Stimulated activated CD8-positive, alpha-beta memory T cell treated with anti-CD3 and anti-CD28 coated beads, Interleukin-7, amount 100 ng/mL, for 4 hours (primary cell): Measurements from ENCODE around the gene TPPP3.
"Not testable (repeated sequence)": the region's sequence is repeated elsewhere in the genome, so short reads cannot be mapped to it uniquely, and the experiment has no call there.

Source experiments
- DNase-seq, 2 donors: peaks; one replicate each; pipeline ENCODE4 v3.0.0-alpha.2; 2020; ENCODE audit warnings: low read depth in 2 of 2

Gene TPPP3

DNA sequence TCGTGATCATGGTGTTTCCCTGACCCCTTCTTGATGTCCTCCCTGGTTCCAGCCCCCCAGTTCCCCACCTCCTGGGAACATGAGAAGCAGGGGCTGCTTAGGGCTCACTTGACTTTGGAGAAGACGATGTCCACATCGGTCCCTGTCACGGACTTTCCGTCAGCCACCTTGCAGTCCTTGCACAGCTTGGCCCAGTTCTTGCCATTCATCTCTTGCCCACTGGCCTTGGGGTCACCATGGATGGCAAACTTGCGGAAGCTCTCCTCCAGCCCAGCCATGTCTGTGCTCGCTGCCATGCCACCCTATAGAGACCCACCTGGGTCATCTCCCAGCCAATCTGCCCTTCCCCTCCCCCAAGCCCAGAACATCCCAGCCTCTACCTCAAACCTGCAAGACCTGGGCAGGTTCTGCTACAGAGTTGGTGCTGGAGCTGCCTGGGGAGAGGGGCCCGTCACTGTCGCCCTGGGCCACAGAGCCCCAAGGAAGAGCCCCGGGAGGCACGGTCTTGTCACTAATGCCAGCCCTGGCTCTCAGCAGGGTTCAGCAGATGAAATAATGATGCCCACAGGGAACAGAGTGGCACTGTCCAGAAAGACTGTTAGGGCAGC, 2.4 kb downstream of the TPPP3 start:
- no peak for DNase-seq

DNA sequence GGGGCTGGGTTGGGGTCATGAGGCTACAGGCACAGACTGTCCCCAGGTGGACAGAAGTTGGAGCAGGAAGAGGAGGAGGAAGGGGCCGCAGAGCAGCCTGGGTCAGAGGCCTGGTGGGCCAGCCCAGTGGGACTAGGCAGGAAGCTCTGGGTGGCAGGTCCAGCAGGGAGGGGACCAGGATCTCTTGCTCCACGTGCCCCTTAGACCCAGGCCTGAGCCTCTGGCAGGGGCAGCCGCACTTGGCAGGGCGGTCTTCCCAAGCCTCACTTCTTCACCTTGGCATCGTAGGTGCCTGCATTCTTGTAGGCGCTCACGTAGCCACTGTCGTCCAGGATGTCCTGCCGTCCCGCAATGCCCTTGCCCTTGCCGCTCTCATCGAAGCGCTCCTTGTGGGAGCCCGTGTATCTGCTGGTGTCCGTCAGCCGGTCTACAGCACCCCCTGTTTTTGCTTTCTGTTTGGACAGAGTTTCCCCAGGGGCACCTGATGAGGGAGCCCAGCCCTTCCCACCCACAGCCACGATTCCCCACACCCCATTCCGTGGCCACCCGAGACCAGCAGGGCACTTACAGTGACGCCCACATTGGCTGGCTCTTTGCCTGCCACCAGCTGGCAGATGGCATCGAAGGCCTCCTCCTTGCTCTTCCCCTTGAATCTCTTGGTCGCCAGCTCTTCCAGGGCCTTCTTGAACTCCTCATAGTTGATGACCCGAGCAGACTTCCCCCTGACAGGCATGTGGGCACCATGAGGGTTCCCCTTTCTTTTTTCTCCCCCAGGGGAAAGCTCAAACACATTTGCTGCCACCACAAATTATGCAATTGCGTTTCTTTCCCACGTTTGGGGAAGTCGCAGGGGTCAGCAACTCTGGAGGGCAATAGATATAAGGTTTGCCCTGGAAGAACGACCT, 3.1 kb downstream of the TPPP3 start:
- no peak for DNase-seq

DNA sequence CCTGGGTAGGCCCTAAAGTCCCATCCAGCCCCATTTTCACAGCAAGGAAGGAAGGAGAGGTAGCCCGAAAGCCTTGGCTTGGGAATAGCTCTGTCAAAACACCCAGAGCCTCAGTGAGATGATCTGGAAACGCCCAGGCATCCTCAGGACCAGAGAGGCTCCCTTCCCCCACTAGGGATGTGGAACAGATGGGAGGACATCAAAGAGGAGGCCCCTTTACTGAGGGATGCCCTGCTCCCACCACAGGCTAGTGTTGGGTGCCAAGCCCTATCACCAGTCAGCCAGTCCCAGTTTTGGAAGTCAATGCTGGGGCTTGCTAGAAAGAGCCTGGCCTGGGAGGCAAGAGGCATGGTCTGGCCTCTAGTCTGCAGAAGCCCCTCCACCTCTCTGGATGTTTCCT, 4.7 kb downstream of the TPPP3 start:
- DNase-seq: no peak

- DNase-seq: no peak
These were observed 5.1 kb downstream of the TPPP3 start for GRCh38 chr16:67388191-67388590.

- no peak for DNase-seq
These were observed 5.7 kb downstream of the TPPP3 start for GRCh38 chr16:67387479-67388079.

- no peak for DNase-seq
These were observed 6.3 kb downstream of the TPPP3 start for GRCh38 chr16:67386861-67387455.

DNA sequence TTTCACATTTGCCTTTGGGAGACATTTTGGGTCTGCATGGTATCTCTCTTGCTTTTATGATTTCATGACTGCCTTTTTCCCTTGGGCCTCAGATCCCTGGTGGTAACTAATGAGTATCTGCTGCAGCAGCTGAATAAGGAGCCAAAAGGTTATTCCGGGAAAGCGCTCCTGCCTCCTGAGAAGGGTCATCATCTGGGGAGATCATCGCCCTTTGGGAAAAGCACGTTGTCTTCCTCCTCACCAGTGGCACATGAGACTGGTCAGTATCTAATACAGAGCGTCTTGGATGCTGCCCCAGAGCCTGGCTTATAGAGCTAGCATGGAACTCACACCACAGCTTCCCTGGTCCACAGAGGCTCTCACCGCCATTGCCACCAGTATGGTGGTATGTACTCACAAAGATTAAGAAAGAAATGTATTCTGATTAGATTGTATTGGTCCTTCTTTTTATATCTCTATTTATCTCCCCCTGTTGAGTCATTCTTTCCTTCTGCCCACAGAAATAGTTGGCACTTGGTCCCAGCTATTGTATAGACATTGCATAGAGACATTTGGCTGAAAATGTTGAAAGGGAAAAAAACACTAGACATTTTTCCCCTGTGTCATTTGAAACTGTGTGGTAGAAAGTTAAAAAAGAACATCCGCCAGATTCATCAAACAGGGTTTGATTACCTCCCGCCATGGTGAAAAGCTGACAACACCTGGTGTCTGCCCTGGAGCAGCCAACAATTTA, 8.4 kb downstream of the TPPP3 start:
- DNase-seq: no peak

DNA sequence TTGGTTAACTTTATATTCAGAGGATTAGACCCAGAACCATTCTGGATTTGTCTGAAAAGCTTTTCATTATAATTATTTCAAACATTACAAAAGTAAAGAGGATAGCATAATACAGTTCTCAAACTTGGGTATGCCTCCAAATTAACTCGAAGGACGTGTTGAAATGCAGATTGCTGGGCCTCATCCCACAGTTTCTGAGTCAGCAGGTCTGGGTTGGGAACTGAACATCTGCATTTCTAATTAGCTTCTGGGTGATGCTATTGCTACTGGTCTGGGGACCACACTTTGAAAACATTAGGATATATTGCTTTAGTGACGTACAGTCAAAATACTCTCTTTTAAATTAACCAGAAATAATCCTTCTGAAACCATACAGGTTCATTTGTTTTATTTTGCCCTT, 10.0 kb downstream of the TPPP3 start:
- DNase-seq: no peak

DNA sequence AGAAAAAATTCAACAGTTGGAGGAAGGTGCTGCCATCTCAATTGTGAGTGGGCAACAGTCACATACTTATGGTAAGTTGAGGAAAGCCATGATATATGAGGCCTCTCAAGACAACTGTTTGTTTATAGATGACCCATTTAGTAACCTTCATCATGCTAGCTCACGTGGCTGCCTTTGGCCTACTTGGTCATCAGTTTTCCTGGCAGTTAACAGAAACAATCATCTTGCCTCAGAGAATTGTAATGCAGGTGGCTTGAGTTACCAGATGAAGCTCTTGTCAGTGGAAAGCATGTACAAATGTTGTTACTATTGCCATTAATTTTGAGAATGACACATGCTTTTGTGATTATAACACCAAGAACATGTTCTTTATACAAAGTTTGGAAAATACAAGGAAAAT, 14.7 kb downstream of the TPPP3 start:
- no peak for DNase-seq

DNA sequence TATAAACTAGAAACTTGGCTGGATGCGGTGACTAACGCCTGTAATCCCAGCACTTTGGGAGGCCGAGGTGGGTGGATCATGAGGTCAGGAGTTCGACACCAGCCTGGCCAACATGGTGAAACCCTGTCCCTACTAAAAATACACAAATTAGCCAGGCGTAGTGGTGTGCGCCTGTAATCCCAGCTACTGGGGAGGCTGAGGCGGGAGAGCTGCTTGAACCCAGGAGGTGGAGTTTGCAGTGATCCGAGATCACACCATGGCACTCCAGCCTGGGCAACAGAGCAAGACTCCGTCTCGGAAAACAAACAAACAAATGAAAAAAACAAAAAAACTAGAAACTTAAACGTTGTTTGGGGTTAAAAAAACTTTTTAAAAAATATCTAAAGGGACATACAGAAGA, 17.3 kb downstream of the TPPP3 start:
- DNase-seq: not testable (repeated sequence)

GRCh38 chr16:67372664-67373063, 20.6 kb downstream of the TPPP3 start:
- no peak for DNase-seq

DNA sequence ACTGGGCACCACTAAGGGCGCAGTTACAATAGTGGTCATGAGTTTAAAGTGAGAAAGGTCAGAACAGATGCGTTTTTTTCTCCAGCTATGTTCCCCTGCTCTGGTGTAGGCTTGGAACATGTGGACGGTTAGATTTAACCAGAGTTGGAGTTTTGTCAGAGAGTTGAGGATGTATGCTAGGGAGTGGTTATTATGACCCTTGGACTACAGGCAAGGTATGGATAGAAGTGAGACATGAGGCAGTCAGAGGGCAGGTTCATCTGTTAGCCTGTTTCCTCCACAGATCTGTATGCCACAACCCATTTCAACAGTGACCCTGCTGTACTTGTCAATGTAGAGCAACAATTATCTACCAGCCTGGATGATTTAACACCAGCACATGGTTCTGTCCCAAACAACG, 22.6 kb downstream of the TPPP3 start:
- DNase-seq: no peak

GRCh38 chr16:67364600-67365235, 28.6 kb downstream of the TPPP3 start:
- DNase-seq: no peak

GRCh38 chr16:67361038-67361437, 32.3 kb downstream of the TPPP3 start:
- DNase-seq: no peak

DNA sequence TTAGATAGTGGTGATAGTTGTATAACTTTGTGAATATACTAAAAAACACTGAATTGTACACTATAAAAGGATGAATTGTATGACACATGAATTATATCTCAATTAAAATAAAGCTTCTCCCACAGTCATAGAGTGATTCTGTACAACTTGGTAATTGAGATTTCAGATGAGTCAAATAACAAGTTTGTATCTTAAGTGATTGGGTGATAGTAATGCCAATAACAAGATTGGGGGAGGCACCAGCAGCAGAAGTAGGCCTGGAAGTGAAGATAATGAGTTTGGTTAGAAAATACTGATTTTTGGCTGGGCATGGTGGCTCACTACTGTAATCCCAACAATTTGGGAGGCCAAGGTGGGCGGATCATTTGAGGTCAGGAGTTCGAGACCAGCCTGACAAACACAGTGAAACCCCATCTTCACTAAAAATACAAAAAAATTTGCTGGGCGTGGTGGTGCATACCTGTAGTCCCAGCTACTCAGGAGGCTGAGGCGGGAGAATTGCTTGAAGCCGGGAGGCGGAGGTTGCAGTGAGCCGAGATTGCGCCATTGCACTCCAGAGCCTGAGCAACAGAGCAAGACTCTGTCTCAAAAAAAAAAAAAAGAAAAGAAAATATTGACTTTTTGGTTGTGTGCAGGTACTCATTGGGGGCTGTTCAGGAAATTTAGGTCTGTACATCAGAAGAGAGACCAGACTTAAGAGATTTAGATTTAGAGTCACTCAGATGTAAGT, 33.6 kb downstream of the TPPP3 start:
- DNase-seq: not testable (repeated sequence)

GRCh38 chr16:67357561-67357960, 35.7 kb downstream of the TPPP3 start:
- DNase-seq: no peak

DNA sequence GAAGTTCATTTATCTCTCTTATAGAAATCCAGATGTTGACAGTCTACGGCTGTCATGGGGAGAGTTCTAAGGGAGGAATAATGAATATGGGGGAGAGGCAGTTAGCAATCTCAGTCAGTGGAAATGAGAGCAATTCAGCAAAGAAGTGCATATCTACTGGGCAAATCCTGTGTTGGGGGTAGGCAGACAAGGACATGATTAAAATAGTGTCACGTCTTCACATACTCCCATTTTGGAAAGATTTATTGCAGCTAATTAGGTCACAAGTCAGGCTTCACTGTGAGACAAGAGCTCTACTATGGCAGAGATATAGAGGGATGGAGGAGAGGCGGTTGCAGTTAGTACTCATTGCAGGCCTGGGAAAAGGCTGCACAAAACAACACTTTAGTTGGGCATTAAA, 36.9 kb downstream of the TPPP3 start:
- DNase-seq: no peak

DNA sequence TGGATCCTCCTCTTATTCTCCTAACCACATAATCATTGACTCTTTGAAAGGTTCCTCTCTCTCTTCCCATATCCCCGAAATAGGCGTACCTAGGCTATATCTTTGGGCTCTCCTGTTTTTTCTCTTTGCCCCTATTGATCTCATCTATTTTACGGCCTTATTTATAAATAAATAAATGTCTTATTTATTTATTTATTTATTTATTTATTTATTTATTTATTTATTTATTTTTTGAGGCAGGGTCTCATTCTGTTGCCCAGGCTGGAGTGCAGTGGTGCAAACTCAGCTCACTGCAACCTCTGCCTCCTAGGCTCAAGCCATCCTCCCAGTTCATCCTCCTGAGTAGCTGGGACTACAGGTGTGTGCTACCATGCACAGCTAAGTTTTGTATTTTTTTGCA, 40.8 kb downstream of the TPPP3 start:
- not testable (repeated sequence) for DNase-seq

GRCh38 chr16:67350324-67350723, 43.0 kb downstream of the TPPP3 start:
- no peak for DNase-seq

GRCh38 chr16:67349172-67349571, 44.1 kb downstream of the TPPP3 start:
- no peak for DNase-seq

DNA sequence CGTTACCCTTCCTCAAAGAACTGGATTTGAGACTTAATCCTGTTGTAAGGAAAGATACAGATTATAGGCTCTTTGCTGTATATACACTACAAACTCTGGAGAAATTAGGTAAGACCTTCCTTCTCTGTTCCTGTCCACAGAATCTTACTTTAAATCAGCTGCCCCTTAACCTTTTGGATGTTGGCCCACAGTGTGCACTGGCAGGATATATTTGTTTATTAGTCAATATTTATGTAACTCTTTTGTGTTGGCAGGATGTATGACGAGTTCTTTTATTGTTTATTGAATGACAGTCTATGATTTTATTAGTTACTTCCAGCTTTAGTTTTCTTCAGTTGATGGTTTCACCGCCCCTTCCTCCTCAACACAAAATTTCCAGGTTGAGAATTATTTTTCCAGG, 47.0 kb downstream of the TPPP3 start:
- no peak for DNase-seq
